SK-N-SH (cell line): ENCODE measurements around the gene THADA. TPM values are rescaled to one million over a fixed set of nuclear protein-coding genes. Genes with fewer than 3 reads are reported as not detected.

ENCODE experiments used
- CTCF ChIA-PET: fragments of 300-600, 350-600 bp; formaldehyde crosslinking; extraction: SDS; loops from one replicate; lab custom pipeline; 2021; lab: Yijun Ruan, JAX
- POLR2A ChIA-PET: fragments of 350-600 bp; sonication (Branson Sonifier 250); formaldehyde crosslinking; extraction: SDS; loops from one replicate; lab custom pipeline; 2020; ENCODE audit warnings: antibody characterized with exemption, inconsistent platforms; lab: Yijun Ruan, JAX
- DNase-seq: peaks from one replicate; pipeline ENCODE4 v3.0.0; 2012
- H2AFZ ChIP-seq: fragments of 200-600 bp; sonication (generic); 2 replicates; pipeline ENCODE4 v1.8.1; 2016; ENCODE audit warnings: antibody characterized with exemption, mild to moderate bottlenecking, low read depth
- H3F3A ChIP-seq: fragments of 200-600 bp; sonication (generic); replicated peaks from 2 replicates; pipeline ENCODE3; 2016; ENCODE audit warnings: antibody characterized with exemption, mild to moderate bottlenecking; ENCODE audit not compliant: insufficient read depth
- H3K27ac ChIP-seq, 2 experiments: fragments of 200-500 bp in 1 of 2; fragments of 200-600 bp in 1 of 2; sonication (Bioruptor generic) in 1 of 2; sonication (generic), shearing (Covaris generic) in 1 of 2; 2 replicates each; pipeline versions ENCODE4 v1.5.1 to v1.6.1; 2014 to 2016; ENCODE audit warnings: low read depth in 2 of 2, inconsistent platforms in 1 of 2, low read length in 1 of 2, mild to moderate bottlenecking in 1 of 2, mixed read lengths in 1 of 2
- H3K27me3 ChIP-seq: fragments of 200-600 bp; sonication (generic), shearing (Covaris generic); 2 replicates; pipeline ENCODE4 v1.6.1; 2016; ENCODE audit warnings: mixed run types; ENCODE audit not compliant: insufficient read depth
- H3K36me3 ChIP-seq, 2 experiments: fragments of 200-500 bp in 1 of 2; fragments of 200-600 bp in 1 of 2; sonication (Bioruptor generic) in 1 of 2; sonication (generic) in 1 of 2; replicated peaks in 1 of 2; 2 replicates each; pipeline versions ENCODE3 to v1.5.1; 2014 to 2016; ENCODE audit warnings: low read length in 1 of 2, mild to moderate bottlenecking in 1 of 2; ENCODE audit not compliant: insufficient read depth in 2 of 2, control insufficient read depth in 1 of 2
- H3K4me1 ChIP-seq, 2 experiments: fragments of 200-500 bp in 1 of 2; fragments of 200-600 bp in 1 of 2; sonication (Bioruptor generic) in 1 of 2; sonication (generic), shearing (Covaris generic) in 1 of 2; 2 replicates each; pipeline versions ENCODE4 v1.5.1 to v1.6.1; 2014 to 2016; ENCODE audit warnings: low read depth in 1 of 2, low read length in 1 of 2, mixed run types in 1 of 2; ENCODE audit not compliant: insufficient read depth in 2 of 2, control insufficient read depth in 1 of 2
- H3K4me2 ChIP-seq: fragments of 200-600 bp; sonication (generic), shearing (Covaris generic); 2 replicates; pipeline ENCODE4 v1.6.1; 2017; ENCODE audit warnings: mixed run types
- H3K4me3 ChIP-seq, 2 experiments: fragments of 200-500 bp in 1 of 2; fragments of 200-600 bp in 1 of 2; sonication (Bioruptor generic) in 1 of 2; sonication (generic), shearing (Covaris generic) in 1 of 2; 2 replicates each; pipeline versions ENCODE4 v1.5.1 to v1.8.1; 2014 to 2016; ENCODE audit warnings: low read depth in 2 of 2, inconsistent platforms in 1 of 2, low read length in 1 of 2, mild to moderate bottlenecking in 1 of 2, mixed read lengths in 1 of 2, moderate library complexity in 1 of 2
- H3K79me2 ChIP-seq: fragments of 200-600 bp; sonication (generic); 2 replicates; pipeline ENCODE4 v1.8.1; 2017; ENCODE audit warnings: mild to moderate bottlenecking; ENCODE audit not compliant: insufficient read depth
- H3K9ac ChIP-seq: fragments of 200-600 bp; sonication (generic); 2 replicates; pipeline ENCODE4 v1.6.1; 2017; ENCODE audit warnings: mixed run types
- H3K9me2 ChIP-seq: fragments of 200-600 bp; sonication (generic); 2 replicates; pipeline ENCODE4 v1.6.1; 2017; ENCODE audit warnings: mixed run types
- H3K9me3 ChIP-seq: fragments of 200-600 bp; sonication (generic); 2 replicates; pipeline ENCODE4 v1.6.1; 2017; ENCODE audit warnings: mixed run types, mild to moderate bottlenecking, moderate library complexity
- H4K20me1 ChIP-seq: fragments of 200-600 bp; sonication (generic); 2 replicates; pipeline ENCODE4 v1.6.1; 2017; ENCODE audit warnings: mild to moderate bottlenecking, mixed run types; ENCODE audit not compliant: insufficient read depth
- CHD2 ChIP-seq: fragments of 150-350 bp; IDR thresholded peaks from 2 replicates; pipeline ENCODE4 v1.6.1; 2018; ENCODE audit warnings: low read length; ENCODE audit not compliant: partially characterized antibody
- FOSL2 ChIP-seq: IDR thresholded peaks from 2 replicates; pipeline ENCODE4 v1.4.0; 2012; ENCODE audit warnings: low read depth, mild to moderate bottlenecking, moderate library complexity, borderline replicate concordance
- FOXJ3 ChIP-seq: sonication (generic); formaldehyde crosslinking; IDR thresholded peaks from 2 replicates; pipeline ENCODE4 v1.5.1; 2020; ENCODE audit warnings: mild to moderate bottlenecking, missing genetic modification reagents
- FOXM1 ChIP-seq: IDR thresholded peaks from 2 replicates; pipeline ENCODE4 v1.4.0; 2012; ENCODE audit warnings: low read depth, mild to moderate bottlenecking
- GABPA ChIP-seq: IDR thresholded peaks from 2 replicates; pipeline ENCODE4 v1.4.0; 2012; ENCODE audit warnings: low read depth, mild to moderate bottlenecking
- JUND ChIP-seq: IDR thresholded peaks from 2 replicates; pipeline ENCODE4 v1.4.0; 2012
- MEF2A ChIP-seq: IDR thresholded peaks from 2 replicates; pipeline ENCODE4 v1.4.0; 2012; ENCODE audit warnings: low read depth, borderline replicate concordance
- MXI1 ChIP-seq: IDR thresholded peaks from 2 replicates; pipeline ENCODE4 v1.6.1; 2012; ENCODE audit warnings: mild to moderate bottlenecking, low read depth, low read length, improper control_type of control experiment
- POLR2AphosphoS5 ChIP-seq: IDR thresholded peaks from 2 replicates; pipeline ENCODE4 v1.6.1; 2012; ENCODE audit warnings: low read depth, low read length
- RCOR1 ChIP-seq: fragments of 150-350 bp; IDR thresholded peaks from 2 replicates; pipeline ENCODE4 v1.6.1; 2017; ENCODE audit warnings: antibody characterized with exemption, low read length
- RFX5 ChIP-seq: IDR thresholded peaks from 2 replicates; pipeline ENCODE4 v1.6.1; 2012; ENCODE audit warnings: mild to moderate bottlenecking, improper control_type of control experiment, low read length
- RXRA ChIP-seq: IDR thresholded peaks from 2 replicates; pipeline ENCODE4 v1.4.0; 2012; ENCODE audit warnings: low read depth, mild to moderate bottlenecking, borderline replicate concordance
- SIN3A ChIP-seq: IDR thresholded peaks from 2 replicates; pipeline ENCODE4 v1.6.1; 2012; ENCODE audit warnings: low read depth, mild to moderate bottlenecking, low read length, moderate library complexity, borderline replicate concordance
- TCF12 ChIP-seq: IDR thresholded peaks from 2 replicates; pipeline ENCODE4 v1.4.0; 2012
- USF1 ChIP-seq: IDR thresholded peaks from 2 replicates; pipeline ENCODE4 v1.4.0; 2012; ENCODE audit warnings: low read depth, borderline replicate concordance
- WGBS: methylation state at CpG from one replicate; pipeline ENCODE4 v1.1.6; 2017; ENCODE audit warnings: low lambda C conversion rate; 5-methylcytosine and 5-hydroxymethylcytosine counted together
- polyA plus RNA-seq, 3 experiments: library from polyadenylated mRNA; depleted of rRNA; stranded (reverse); fragments of >200 nt; gene quantifications; 2 replicates each; pipeline ENCODE4 v1.2.3, GENCODE V29; 2012
- TF ChIP-seq, protein P1 (sequence below): IDR thresholded peaks from 2 replicates; pipeline ENCODE4; 2012

The THADA gene
- polyA plus RNA-seq, 1 of the 3 experiments (the other 2 are of a cell fraction): 25.6 TPM

- H3K4me2 ChIP-seq: no peak overlapping the region
- H3K27me3 ChIP-seq: no peaks in the 10 kb centered on the region
Observed at GRCh38 chr2:43622931-43623451, 27.2 kb upstream of the THADA start.

GRCh38 chr2:43619511-43619910 is 23.7 kb upstream of the THADA start:
- no peak for DNase-seq
- no peaks in the 10 kb centered on the region for H3K36me3 ChIP-seq

More at GRCh38 chr2:43622931-43623451, 27.2 kb upstream of the THADA start:
- Histone ChIP-seq H3F3A (no peaks in the 10 kb centered on the region), H3K4me1 (peaks cover 0 to 3% of the 10 kb centered on the region in 2 experiments; a peak in 2 of 4 replicates), H3K4me3 (no peak overlapping the region), H2AFZ (no peak overlapping the region), H3K27ac (peak overlapping the region in 1 of 2 experiments; percentile 17; a peak in 2 of 4 replicates), H3K9me2 (no peaks in the 10 kb centered on the region), H4K20me1 (no peaks in the 10 kb centered on the region), H3K9me3 (no peaks in the 10 kb centered on the region), H3K9ac (no peak overlapping the region), H3K36me3 (no peaks in the 10 kb centered on the region), H3K79me2 (no peaks in the 10 kb centered on the region)
- 63% methylated on average over 5 of the region's 6 CpGs for WGBS
- DNase-seq: peak; percentile 52
- ChIA-PET CTCF (interaction anchor here (1.1 to 5.0 kb wide), 2 partner anchors 10 to 14 kb away, joined by 3 to 16 read pairs; no protein-coding TSS in a partner anchor), POLR2A (interaction anchor here (0.7 kb wide), 1 partner anchor 27 kb away, joined by 4 read pairs; the partner anchor contains the start of gene THADA)
- TF ChIP-seq USF1: no peak

More at GRCh38 chr2:43619511-43619910, 23.7 kb upstream of the THADA start:
- 90% methylated on average over 10 of the region's 10 CpGs for WGBS
- no peak overlapping the region for H3K27ac ChIP-seq
- H3K4me3 ChIP-seq: no peak overlapping the region
- no peaks in the 10 kb centered on the region for H3K9me2 ChIP-seq
- no peak overlapping the region for H2AFZ ChIP-seq
- H3F3A ChIP-seq: peaks cover 4% of the 10 kb centered on the region
- no peaks in the 10 kb centered on the region for H4K20me1 ChIP-seq
- CTCF ChIA-PET: interaction anchor here (0.7 to 1.0 kb wide), 3 partner anchors 9 to 23 kb away, joined by 3 to 4 read pairs (median 3); no protein-coding TSS in a partner anchor
- H3K9ac ChIP-seq: no peak overlapping the region
- no peaks in the 10 kb centered on the region for H3K9me3 ChIP-seq
- H3K27me3 ChIP-seq: no peaks in the 10 kb centered on the region
- POLR2A ChIA-PET: no interaction called here
- H3K4me2 ChIP-seq: no peak overlapping the region
- H3K4me1 ChIP-seq: peaks cover 0 to 3% of the 10 kb centered on the region in 2 experiments; a peak in 2 of 4 replicates
- no peaks in the 10 kb centered on the region for H3K79me2 ChIP-seq
- TF ChIP-seq RCOR1: no peak
- no peak for TF ChIP-seq TCF12
- TF ChIP-seq POLR2AphosphoS5: no peak
- TF ChIP-seq, protein P1, sequence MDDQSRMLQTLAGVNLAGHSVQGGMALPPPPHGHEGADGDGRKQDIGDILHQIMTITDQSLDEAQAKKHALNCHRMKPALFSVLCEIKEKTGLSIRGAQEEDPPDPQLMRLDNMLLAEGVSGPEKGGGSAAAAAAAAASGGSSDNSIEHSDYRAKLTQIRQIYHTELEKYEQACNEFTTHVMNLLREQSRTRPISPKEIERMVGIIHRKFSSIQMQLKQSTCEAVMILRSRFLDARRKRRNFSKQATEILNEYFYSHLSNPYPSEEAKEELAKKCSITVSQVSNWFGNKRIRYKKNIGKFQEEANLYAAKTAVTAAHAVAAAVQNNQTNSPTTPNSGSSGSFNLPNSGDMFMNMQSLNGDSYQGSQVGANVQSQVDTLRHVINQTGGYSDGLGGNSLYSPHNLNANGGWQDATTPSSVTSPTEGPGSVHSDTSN: no peak
- no peak for TF ChIP-seq MEF2A
- TF ChIP-seq SIN3A: no peak
- TF ChIP-seq JUND: no peak
- TF ChIP-seq MXI1: no peak
- TF ChIP-seq FOXM1: no peak
- no peak for TF ChIP-seq RFX5
- no peak for TF ChIP-seq GABPA
- no peak for TF ChIP-seq FOXJ3 (CRISPR knock-in tag)
- TF ChIP-seq CHD2: no peak
- TF ChIP-seq RXRA: no peak
- no peak for TF ChIP-seq FOSL2
